Ascending aorta (tissue), 2 donors: ENCODE data around the gene FIZ1. TPM values are rescaled to one million over a fixed set of nuclear protein-coding genes. Genes with fewer than 3 reads are reported as not detected.
A peak's percentile ranks its signal among the peaks of the same experiment; 100 is the strongest.

Source experiments
- DNase-seq, 2 donors: peaks; one replicate each; pipeline ENCODE4 v3.0.0-alpha.2; 2019; ENCODE audit warnings: low spot score in 2 of 2
- H3K27ac ChIP-seq, 2 donors: fragments of 200-600 bp; sonication (generic); one replicate each; pipeline ENCODE4 v1.5.1; 2016 to 2017; ENCODE audit warnings: mild to moderate bottlenecking in 1 of 2
- H3K27me3 ChIP-seq: fragments of 200-600 bp; sonication (generic); one replicate; pipeline ENCODE4 v1.5.1; 2017
- H3K36me3 ChIP-seq, 2 donors: fragments of 200-600 bp; sonication (generic); one replicate each; pipeline ENCODE4 v1.5.1; 2016
- H3K4me1 ChIP-seq, 2 donors: fragments of 200-600 bp; sonication (generic); one replicate each; pipeline ENCODE4 v1.5.1; 2016 to 2017; ENCODE audit warnings: mild to moderate bottlenecking in 1 of 2
- H3K4me3 ChIP-seq, 2 donors: fragments of 200-600 bp; sonication (generic); one replicate each; pipeline ENCODE4 v1.5.1; 2016 to 2017; ENCODE audit warnings: mild to moderate bottlenecking in 1 of 2
- H3K9me3 ChIP-seq, 2 donors: fragments of 200-600 bp; sonication (generic); one replicate each; pipeline ENCODE4 v1.5.1; 2016
- intact Hi-C: fragments of 100-400 bp; cut with DNase I; formaldehyde crosslinking; loops from one replicate; pipeline ENCODE4 v1.15.1; 2023
- total RNA-seq: library from RNA; depleted of rRNA; stranded (reverse); fragments of >200 nt; gene quantifications from one replicate; pipeline ENCODE4 v1.1.0, GENCODE V29; 2016
- TF ChIP-seq, protein P1 (sequence below), 3 experiments: fragments of 200-600 bp in 2 of 3; fragments of 450-650 bp in 1 of 3; sonication (generic) in 2 of 3; IDR thresholded peaks; one replicate each; pipeline ENCODE4 v1.5.1; 2016 to 2019; ENCODE audit warnings: antibody characterized with exemption in 3 of 3, mild to moderate bottlenecking in 1 of 3, moderate library complexity in 1 of 3

The FIZ1 gene
- total RNA-seq, 1 donor from 2014 or later: 30.5 TPM

DNA sequence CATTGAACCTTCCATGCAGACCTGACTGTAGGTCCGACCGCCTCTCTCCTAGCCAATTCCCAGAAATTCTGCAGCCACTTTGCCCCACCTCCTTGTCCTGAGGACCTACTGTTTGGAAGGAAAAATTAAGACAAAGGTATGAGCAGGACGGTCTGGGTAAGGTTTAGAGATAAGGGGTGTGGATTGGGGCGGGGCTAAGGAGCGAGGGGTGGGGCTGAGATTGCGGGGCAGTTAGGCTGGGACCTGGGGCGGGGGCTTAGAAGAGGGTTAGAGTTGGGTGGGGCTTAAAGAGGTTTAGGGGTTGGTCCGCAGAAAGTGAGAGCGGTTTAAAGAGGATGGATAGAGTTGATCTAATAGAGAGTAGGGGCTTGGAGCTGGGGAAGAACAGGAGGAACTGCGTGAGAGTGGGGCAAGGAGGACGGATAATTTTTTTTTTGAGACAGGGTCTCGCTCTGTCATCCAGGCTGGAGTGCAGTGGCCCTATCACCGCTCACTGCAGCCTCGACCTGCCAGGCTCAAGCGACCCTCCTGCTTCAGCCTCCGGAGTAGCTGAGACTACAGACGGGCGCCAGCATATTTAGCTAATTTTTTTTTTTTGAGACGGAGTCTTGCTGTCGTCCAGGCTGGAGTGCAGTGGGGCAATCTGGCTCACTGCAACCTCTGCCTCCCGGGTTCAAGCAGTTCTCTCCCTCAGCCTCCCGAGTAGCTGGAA is 4.4 kb upstream of the FIZ1 start:
- peak overlapping the region; percentile 92 to 98 for H3K27ac ChIP-seq
- no peaks in the 10 kb centered on the region for H3K9me3 ChIP-seq
- intact Hi-C loops: loop anchor here (10.0 kb wide), 1 partner anchor 319 kb away; the partner anchor contains the start of genes BRSK1 and HSPBP1
- H3K36me3 ChIP-seq: peaks cover 0 to 3% of the 10 kb centered on the region in 2 donors
- no peak for DNase-seq
- H3K4me3 ChIP-seq: peak overlapping the region in 1 of 2 donors; percentile 91
- TF ChIP-seq, protein P1, sequence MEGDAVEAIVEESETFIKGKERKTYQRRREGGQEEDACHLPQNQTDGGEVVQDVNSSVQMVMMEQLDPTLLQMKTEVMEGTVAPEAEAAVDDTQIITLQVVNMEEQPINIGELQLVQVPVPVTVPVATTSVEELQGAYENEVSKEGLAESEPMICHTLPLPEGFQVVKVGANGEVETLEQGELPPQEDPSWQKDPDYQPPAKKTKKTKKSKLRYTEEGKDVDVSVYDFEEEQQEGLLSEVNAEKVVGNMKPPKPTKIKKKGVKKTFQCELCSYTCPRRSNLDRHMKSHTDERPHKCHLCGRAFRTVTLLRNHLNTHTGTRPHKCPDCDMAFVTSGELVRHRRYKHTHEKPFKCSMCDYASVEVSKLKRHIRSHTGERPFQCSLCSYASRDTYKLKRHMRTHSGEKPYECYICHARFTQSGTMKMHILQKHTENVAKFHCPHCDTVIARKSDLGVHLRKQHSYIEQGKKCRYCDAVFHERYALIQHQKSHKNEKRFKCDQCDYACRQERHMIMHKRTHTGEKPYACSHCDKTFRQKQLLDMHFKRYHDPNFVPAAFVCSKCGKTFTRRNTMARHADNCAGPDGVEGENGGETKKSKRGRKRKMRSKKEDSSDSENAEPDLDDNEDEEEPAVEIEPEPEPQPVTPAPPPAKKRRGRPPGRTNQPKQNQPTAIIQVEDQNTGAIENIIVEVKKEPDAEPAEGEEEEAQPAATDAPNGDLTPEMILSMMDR (IDR thresholded peaks at IDR 0.05): no peak
- peaks cover 3 to 13% of the 10 kb centered on the region in 2 donors for H3K4me1 ChIP-seq
- H3K27me3 ChIP-seq: no peaks in the 10 kb centered on the region

DNA sequence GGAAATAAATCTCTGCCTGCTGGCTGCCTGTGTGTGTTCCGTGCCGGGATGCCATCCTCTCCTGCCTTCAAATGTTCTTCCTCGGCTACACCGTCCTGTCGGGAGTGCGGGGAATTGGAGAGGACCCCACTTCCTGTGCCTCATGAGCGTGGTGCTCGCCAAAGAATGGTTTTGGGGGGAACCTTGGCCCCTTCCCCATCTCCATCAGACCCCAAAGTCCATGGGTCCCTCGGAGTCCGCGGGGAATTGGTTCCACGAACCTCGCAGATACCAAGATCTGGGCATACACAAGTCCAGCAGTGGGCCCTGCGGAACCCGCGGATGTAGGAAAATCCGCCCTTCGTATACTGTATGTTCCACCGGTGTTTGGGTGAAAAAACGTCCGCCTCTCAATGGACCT is 3.8 kb upstream of the FIZ1 start:
- TF ChIP-seq, protein P1 (IDR thresholded peaks at IDR 0.05): no peak

DNA sequence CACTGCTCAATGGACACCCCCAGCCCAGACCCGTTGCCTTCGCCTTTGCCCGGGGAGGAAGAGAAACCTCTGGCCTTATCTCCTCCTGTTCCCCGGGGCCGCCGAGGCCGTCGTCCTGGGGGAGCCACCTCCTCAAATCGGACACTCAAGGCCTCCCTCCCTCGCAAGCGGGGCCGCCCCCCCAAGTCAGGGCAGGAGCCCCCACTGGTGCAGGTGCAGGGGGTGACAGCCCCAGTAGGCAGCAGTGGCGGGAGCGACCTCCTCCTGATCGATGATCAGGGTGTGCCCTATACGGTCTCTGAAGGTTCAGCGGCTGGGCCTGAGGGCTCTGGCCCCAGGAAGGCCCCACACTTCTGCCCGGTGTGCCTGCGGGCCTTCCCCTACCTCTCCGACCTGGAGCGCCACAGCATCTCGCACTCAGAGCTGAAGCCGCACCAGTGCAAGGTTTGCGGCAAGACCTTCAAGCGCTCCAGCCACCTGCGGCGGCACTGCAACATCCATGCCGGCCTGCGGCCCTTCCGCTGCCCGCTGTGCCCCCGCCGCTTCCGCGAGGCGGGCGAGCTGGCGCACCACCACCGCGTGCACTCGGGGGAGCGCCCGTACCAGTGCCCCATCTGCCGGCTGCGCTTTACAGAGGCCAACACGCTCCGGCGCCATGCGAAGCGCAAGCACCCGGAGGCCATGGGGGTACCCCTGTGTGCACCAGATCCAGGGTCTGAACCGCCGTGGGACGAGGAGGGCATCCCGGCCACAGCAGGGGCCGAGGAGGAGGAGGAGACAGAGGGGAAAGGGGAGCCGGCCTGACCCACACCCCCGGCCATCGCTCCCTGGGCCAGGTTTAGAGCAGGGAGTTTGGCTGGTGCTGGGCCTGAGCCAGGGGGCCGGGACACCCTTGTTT is 3.0 kb upstream of the FIZ1 start:
- no peaks in the 10 kb centered on the region for H3K27me3 ChIP-seq
- TF ChIP-seq, protein P1 (IDR thresholded peaks at IDR 0.05): no peak
- H3K9me3 ChIP-seq: no peaks in the 10 kb centered on the region
- intact Hi-C loops: loop anchor here (10.0 kb wide), 1 partner anchor 318 kb away; the partner anchor contains the start of genes BRSK1 and HSPBP1
- H3K4me1 ChIP-seq: peaks cover 3 to 13% of the 10 kb centered on the region in 2 donors
- DNase-seq: no peak
- H3K27ac ChIP-seq: peak overlapping the region in 1 of 2 donors; percentile 99
- no peak overlapping the region for H3K4me3 ChIP-seq
- peaks cover 2 to 3% of the 10 kb centered on the region in 2 donors for H3K36me3 ChIP-seq

More for the DNA sequence above, 3.8 kb upstream of the FIZ1 start:
- Histone ChIP-seq H3K36me3 (peaks cover 0 to 3% of the 10 kb centered on the region in 2 donors), H3K4me3 (no peak overlapping the region), H3K4me1 (peaks cover 3 to 13% of the 10 kb centered on the region in 2 donors), H3K27ac (no peak overlapping the region), H3K9me3 (no peaks in the 10 kb centered on the region), H3K27me3 (no peaks in the 10 kb centered on the region)
- no peak for DNase-seq
- intact Hi-C loops: loop anchor here (10.0 kb wide), 1 partner anchor 318 kb away; the partner anchor contains the start of genes BRSK1 and HSPBP1

DNA sequence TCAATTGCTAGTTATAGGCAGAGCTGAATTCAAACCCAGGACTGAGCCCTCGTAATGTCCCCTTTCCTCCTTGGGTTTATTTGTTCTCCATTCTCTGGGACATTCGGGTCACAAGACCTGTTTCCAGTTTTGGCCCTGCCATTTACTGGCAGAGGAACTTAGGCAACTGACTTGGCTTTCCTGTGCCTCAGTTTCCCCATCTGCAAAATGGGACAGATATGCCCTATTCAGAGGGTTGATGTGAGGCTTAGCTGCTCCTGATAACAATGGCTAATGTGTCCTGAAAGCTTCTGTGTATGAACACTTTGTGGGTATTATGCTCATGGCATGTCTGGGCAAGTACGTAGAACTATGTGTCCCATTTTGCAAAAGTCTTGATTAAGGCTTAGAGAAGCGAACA is 1.8 kb upstream of the FIZ1 start:
- TF ChIP-seq, protein P1 (IDR thresholded peaks at IDR 0.05): no peak
- DNase-seq: no peak
- peak overlapping the region; percentile 99 to 100 for H3K27ac ChIP-seq
- intact Hi-C loops: loop anchor here (10.0 kb wide), 1 partner anchor 316 kb away; the partner anchor contains the start of genes BRSK1 and HSPBP1
- H3K9me3 ChIP-seq: no peaks in the 10 kb centered on the region
- peak overlapping the region; percentile 82 to 89 for H3K4me3 ChIP-seq
- peaks cover 3 to 11% of the 10 kb centered on the region in 2 donors for H3K36me3 ChIP-seq
- H3K4me1 ChIP-seq: peaks cover 3 to 6% of the 10 kb centered on the region in 2 donors
- H3K27me3 ChIP-seq: no peaks in the 10 kb centered on the region

DNA sequence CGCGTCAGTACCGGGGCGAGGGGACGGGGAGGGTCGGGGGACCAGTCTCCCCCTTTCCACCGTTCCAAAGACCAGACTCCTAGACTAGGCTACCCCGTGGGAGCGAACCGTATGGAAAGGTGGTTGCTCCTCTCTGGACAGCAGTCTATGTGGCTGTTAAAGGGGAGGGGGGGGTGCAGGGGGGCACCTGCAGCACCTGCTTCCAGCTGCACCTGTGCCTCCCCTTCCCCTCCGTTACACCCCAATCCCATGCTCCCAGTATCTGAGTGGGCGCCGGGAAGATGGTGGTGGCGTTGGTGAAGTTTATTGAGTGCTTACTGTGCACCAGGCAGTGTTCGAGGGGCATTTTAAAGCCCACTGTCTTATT is 1.3 kb upstream of the FIZ1 start:
- Histone ChIP-seq H3K27ac (peak overlapping the region; percentile 99 to 100), H3K27me3 (no peaks in the 10 kb centered on the region)

More for the DNA sequence above, 1.3 kb upstream of the FIZ1 start:
- Histone ChIP-seq H3K4me3 (peak overlapping the region; percentile 82 to 89), H3K9me3 (no peaks in the 10 kb centered on the region), H3K36me3 (peaks cover 3 to 14% of the 10 kb centered on the region in 2 donors), H3K4me1 (peaks cover 3 to 6% of the 10 kb centered on the region in 2 donors)
- DNase-seq: no peak
- intact Hi-C loops: loop anchor here (10.0 kb wide), 1 partner anchor 316 kb away; the partner anchor contains the start of genes BRSK1 and HSPBP1
- TF ChIP-seq, protein P1 (IDR thresholded peaks at IDR 0.05): no peak
